AG04449 (cell line): Measurements from ENCODE around the gene TSPAN14.

ENCODE experiments used
- CTCF ChIA-PET: fragments of 350-600 bp; formaldehyde crosslinking; extraction: SDS; loops from one replicate; lab custom pipeline; 2021; ENCODE audit warnings: antibody characterized with exemption; lab: Yijun Ruan, JAX
- POLR2A ChIA-PET: fragments of 400-600, 350-600 bp; formaldehyde crosslinking; extraction: SDS; loops from one replicate; lab custom pipeline; 2020; ENCODE audit warnings: antibody characterized with exemption, inconsistent platforms; lab: Yijun Ruan, JAX
- DNase-seq: peaks from one replicate; pipeline ENCODE4 v3.0.0-alpha.2; 2010; ENCODE audit warnings: low read depth, low spot score
- H3K4me3 ChIP-seq: 2 replicates; pipeline ENCODE4 v1.5.1; 2011; ENCODE audit warnings: low read depth, mild to moderate bottlenecking, control low read depth, low read length
- CTCF ChIP-seq: IDR thresholded peaks from one replicate; pipeline ENCODE4 v1.5.1; 2011; ENCODE audit warnings: mild to moderate bottlenecking, moderate library complexity, low read length, control low read depth, inconsistent platforms; ENCODE audit not compliant: insufficient read depth; ENCODE audit errors: missing control alignments

Gene TSPAN14

GRCh38 chr10:80512031-80512526 lies 58.0 kb downstream of the TSPAN14 start:
- CTCF ChIA-PET, result interaction anchor here (1.4 to 21.6 kb wide), 3 partner anchors 11 to 53 kb away, joined by 3 to 717 read pairs (median 70); partner anchors contain the start of gene TSPAN14

GRCh38 chr10:80513106-80513505 lies 59.0 kb downstream of the TSPAN14 start:
- no peak for DNase-seq
- H3K4me3 ChIP-seq, result no peak overlapping the region
- ChIA-PET CTCF (interaction anchor here (1.4 to 21.6 kb wide), 2 partner anchors 12 to 54 kb away, joined by 3 to 717 read pairs; partner anchors contain the start of gene TSPAN14), POLR2A (no interaction called here)
- no peak for TF ChIP-seq CTCF

More at GRCh38 chr10:80512031-80512526, 58.0 kb downstream of the TSPAN14 start:
- POLR2A ChIA-PET, result no interaction called here
- no peak for DNase-seq
- no peak for TF ChIP-seq CTCF
- no peak overlapping the region for H3K4me3 ChIP-seq

GRCh38 chr10:80515511-80515910 lies 61.4 kb downstream of the TSPAN14 start:
- no peak for TF ChIP-seq CTCF
- CTCF ChIA-PET, result interaction anchor here (1.5 to 21.6 kb wide), 2 partner anchors 10 to 57 kb away, joined by 9 to 717 read pairs; partner anchors contain the start of gene TSPAN14
- no peak for DNase-seq
- no peak overlapping the region for H3K4me3 ChIP-seq
- POLR2A ChIA-PET, result no interaction called here

GRCh38 chr10:80515941-80516340 lies 61.8 kb downstream of the TSPAN14 start:
- TF ChIP-seq CTCF, result no peak
- no peak overlapping the region for H3K4me3 ChIP-seq
- no peak for DNase-seq
- ChIA-PET POLR2A (no interaction called here), CTCF (interaction anchor here (21.6 kb wide), 1 partner anchor 57 kb away, joined by 717 read pairs; the partner anchor contains the start of gene TSPAN14)

GRCh38 chr10:80516506-80517075 lies 62.5 kb downstream of the TSPAN14 start:
- ChIA-PET CTCF (interaction anchor here (21.6 kb wide), 1 partner anchor 58 kb away, joined by 717 read pairs; the partner anchor contains the start of gene TSPAN14), POLR2A (no interaction called here)
- no peak for TF ChIP-seq CTCF
- DNase-seq, result no peak
- no peak overlapping the region for H3K4me3 ChIP-seq

GRCh38 chr10:80517416-80518142 lies 63.5 kb downstream of the TSPAN14 start:
- ChIA-PET CTCF (no interaction called here), POLR2A (no interaction called here)
- TF ChIP-seq CTCF, result no peak
- H3K4me3 ChIP-seq, result no peak overlapping the region
- DNase-seq, result no peak
